ENCODE data around the gene MOB3C. TPM values are rescaled to one million over a fixed set of nuclear protein-coding genes. Genes with fewer than 3 reads are reported as not detected.

Gene MOB3C
- total and polyA plus RNA-seq, 10 of the 15 experiments (the other 5 are each of a cell fraction or from before 2014, with no cell fraction given) = 1.0 to 16.0 (median 9.4) TPM

GRCh38 chr1:46616277-46617107, at the start of gene MOB3C (continued):
- TF ChIP-seq ZNF687 (IDR thresholded peaks at IDR 0.05) (0 out of 2 replicates have a peak, but pooled peaks have one; percentile 44), ZNF217 (IDR thresholded peaks at IDR 0.05) (0 out of 2 replicates have a peak, but pooled peaks have one; percentile 18), CUX1 (IDR thresholded peaks at IDR 0.05; ENCODE audit: insufficient replicate concordance, low read depth, low read length) (no peak), POLR2AphosphoS2 (IDR thresholded peaks at IDR 0.05; ENCODE audit: low read depth, low read length) (0 out of 2 replicates have a peak, but pooled peaks have one; percentile 16), ZNF207 (IDR thresholded peaks at IDR 0.05; ENCODE audit: borderline replicate concordance) (0 out of 2 replicates have a peak, but pooled peaks have one; percentile 42), STAT1 (conservative IDR thresholded peaks at IDR 0.05) (no peak), ASH2L (IDR thresholded peaks at IDR 0.05; ENCODE audit: borderline replicate concordance, low read depth) (peak; percentile 99; the same call in 1 of the 2 replicates), SIN3A (IDR thresholded peaks at IDR 0.05; ENCODE audit: low read depth, low read length) (peak; percentile 52; the same call in 1 of the 2 replicates), MLLT1 (IDR thresholded peaks at IDR 0.05) (0 out of 2 replicates have a peak, but pooled peaks have one; percentile 46), TAF1 (IDR thresholded peaks at IDR 0.05; ENCODE audit: borderline replicate concordance, low read depth, low read length) (peak; percentile 76; the same call in 1 of the 2 replicates), RCOR1 (conservative IDR thresholded peaks at IDR 0.05; ENCODE audit: low read depth, low read length) (no peak), CREB1 (IDR thresholded peaks at IDR 0.05; ENCODE audit: low read depth) (peak; percentile 55; the same call in 1 of the 2 replicates), GATAD2B (conservative IDR thresholded peaks at IDR 0.05; ENCODE audit: low read depth) (peak; percentile 75), LARP7 (IDR thresholded peaks at IDR 0.05) (peak; percentile 61; the same call in 1 of the 2 replicates), POLR2AphosphoS5 (IDR thresholded peaks at IDR 0.05; ENCODE audit: low read length) (peak; percentile 77)
